GM12892 (cell line): ENCODE data around the gene DUT.

Source experiments
- POLR2A ChIP-seq: IDR thresholded peaks from 2 replicates; pipeline ENCODE4 v1.6.1; 2011; ENCODE audit warnings: low read depth, low read length, control low read depth
- POLR2AphosphoS5 ChIP-seq: IDR thresholded peaks from 2 replicates; pipeline ENCODE4 v1.6.1; 2011; ENCODE audit warnings: low read depth, low read length, control low read depth
- TAF1 ChIP-seq: IDR thresholded peaks from 2 replicates; pipeline ENCODE4 v1.6.1; 2011; ENCODE audit warnings: low read depth, mild to moderate bottlenecking, control low read depth, low read length, borderline replicate concordance

GRCh38 chr15:48315041-48315440 is 16.2 kb upstream of the DUT start:
- TF ChIP-seq POLR2AphosphoS5 (no peak), POLR2A (no peak), TAF1 (no peak)
